Stimulated activated CD4-positive, alpha-beta T cell treated with anti-CD3 and anti-CD28 coated beads, Interleukin-12 subunit alpha, Interleukin-12 subunit beta, amount 100 ng/mL, for 4 hours (primary cell): ENCODE results near the gene YOD1.

Experiments
- DNase-seq: peaks from one replicate; pipeline ENCODE4 v3.0.0-alpha.2; 2020

YOD1 gene

GRCh38 chr1:207004931-207005830 lies 45.8 kb downstream of the YOD1 start:
- peak; percentile 28 for DNase-seq

GRCh38 chr1:207003210-207003609 lies 47.8 kb downstream of the YOD1 start:
- DNase-seq = no peak

GRCh38 chr1:207002724-207003146 lies 48.3 kb downstream of the YOD1 start:
- no peak for DNase-seq

GRCh38 chr1:207001492-207002245 lies 49.3 kb downstream of the YOD1 start:
- DNase-seq = no peak

GRCh38 chr1:207000651-207001291 lies 50.2 kb downstream of the YOD1 start:
- no peak for DNase-seq

- DNase-seq = no peak
Measured at GRCh38 chr1:206998816-206999215, 52.2 kb downstream of the YOD1 start.
